Measurements from ENCODE around the gene RBP2. TPM values are rescaled to one million over a fixed set of nuclear protein-coding genes. Genes with fewer than 3 reads are reported as not detected.

Gene RBP2
- total and polyA plus RNA-seq, 2 of the 8 experiments (the other 6 are each of a cell fraction or from before 2014, with no cell fraction given), result not detected

DNA sequence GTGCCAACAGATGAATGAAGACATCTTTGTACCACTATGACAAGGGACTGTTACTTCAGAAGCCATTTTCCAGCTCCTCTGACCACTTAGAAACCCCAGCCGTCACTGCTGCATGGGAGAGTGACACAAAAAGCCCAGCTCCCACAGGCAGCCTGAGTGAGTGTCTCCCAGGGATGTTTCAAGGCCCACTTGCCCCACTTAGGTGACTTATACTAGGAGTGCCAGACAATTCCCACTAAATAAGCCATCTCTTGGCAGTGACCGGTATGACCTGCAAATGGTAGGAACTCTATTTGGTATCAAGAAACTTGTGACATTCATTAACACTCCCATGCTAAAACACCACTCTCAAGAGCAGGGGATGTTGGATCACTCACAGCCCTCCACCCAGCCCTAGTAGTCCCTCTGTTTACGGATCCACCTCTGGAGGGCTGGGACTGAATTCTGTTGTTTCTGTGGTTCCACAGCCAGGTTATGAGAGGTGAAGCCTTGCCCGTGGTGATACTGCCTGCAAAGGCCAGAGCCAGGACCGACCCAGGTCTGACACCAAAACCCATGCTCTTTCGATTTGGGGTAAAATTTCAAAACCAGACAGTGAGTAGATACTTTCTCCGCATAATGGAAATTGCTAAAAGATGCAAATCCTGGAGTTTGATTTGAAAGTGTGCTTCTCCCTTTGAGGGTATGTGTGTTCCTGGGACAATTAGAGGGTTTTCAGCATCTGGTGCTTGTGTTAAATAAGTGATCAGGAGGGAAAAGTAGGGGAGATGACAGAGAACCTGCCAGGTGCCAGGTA, 48.7 kb upstream of the RBP2 start (continued):
- TF ChIP-seq, protein P1, sequence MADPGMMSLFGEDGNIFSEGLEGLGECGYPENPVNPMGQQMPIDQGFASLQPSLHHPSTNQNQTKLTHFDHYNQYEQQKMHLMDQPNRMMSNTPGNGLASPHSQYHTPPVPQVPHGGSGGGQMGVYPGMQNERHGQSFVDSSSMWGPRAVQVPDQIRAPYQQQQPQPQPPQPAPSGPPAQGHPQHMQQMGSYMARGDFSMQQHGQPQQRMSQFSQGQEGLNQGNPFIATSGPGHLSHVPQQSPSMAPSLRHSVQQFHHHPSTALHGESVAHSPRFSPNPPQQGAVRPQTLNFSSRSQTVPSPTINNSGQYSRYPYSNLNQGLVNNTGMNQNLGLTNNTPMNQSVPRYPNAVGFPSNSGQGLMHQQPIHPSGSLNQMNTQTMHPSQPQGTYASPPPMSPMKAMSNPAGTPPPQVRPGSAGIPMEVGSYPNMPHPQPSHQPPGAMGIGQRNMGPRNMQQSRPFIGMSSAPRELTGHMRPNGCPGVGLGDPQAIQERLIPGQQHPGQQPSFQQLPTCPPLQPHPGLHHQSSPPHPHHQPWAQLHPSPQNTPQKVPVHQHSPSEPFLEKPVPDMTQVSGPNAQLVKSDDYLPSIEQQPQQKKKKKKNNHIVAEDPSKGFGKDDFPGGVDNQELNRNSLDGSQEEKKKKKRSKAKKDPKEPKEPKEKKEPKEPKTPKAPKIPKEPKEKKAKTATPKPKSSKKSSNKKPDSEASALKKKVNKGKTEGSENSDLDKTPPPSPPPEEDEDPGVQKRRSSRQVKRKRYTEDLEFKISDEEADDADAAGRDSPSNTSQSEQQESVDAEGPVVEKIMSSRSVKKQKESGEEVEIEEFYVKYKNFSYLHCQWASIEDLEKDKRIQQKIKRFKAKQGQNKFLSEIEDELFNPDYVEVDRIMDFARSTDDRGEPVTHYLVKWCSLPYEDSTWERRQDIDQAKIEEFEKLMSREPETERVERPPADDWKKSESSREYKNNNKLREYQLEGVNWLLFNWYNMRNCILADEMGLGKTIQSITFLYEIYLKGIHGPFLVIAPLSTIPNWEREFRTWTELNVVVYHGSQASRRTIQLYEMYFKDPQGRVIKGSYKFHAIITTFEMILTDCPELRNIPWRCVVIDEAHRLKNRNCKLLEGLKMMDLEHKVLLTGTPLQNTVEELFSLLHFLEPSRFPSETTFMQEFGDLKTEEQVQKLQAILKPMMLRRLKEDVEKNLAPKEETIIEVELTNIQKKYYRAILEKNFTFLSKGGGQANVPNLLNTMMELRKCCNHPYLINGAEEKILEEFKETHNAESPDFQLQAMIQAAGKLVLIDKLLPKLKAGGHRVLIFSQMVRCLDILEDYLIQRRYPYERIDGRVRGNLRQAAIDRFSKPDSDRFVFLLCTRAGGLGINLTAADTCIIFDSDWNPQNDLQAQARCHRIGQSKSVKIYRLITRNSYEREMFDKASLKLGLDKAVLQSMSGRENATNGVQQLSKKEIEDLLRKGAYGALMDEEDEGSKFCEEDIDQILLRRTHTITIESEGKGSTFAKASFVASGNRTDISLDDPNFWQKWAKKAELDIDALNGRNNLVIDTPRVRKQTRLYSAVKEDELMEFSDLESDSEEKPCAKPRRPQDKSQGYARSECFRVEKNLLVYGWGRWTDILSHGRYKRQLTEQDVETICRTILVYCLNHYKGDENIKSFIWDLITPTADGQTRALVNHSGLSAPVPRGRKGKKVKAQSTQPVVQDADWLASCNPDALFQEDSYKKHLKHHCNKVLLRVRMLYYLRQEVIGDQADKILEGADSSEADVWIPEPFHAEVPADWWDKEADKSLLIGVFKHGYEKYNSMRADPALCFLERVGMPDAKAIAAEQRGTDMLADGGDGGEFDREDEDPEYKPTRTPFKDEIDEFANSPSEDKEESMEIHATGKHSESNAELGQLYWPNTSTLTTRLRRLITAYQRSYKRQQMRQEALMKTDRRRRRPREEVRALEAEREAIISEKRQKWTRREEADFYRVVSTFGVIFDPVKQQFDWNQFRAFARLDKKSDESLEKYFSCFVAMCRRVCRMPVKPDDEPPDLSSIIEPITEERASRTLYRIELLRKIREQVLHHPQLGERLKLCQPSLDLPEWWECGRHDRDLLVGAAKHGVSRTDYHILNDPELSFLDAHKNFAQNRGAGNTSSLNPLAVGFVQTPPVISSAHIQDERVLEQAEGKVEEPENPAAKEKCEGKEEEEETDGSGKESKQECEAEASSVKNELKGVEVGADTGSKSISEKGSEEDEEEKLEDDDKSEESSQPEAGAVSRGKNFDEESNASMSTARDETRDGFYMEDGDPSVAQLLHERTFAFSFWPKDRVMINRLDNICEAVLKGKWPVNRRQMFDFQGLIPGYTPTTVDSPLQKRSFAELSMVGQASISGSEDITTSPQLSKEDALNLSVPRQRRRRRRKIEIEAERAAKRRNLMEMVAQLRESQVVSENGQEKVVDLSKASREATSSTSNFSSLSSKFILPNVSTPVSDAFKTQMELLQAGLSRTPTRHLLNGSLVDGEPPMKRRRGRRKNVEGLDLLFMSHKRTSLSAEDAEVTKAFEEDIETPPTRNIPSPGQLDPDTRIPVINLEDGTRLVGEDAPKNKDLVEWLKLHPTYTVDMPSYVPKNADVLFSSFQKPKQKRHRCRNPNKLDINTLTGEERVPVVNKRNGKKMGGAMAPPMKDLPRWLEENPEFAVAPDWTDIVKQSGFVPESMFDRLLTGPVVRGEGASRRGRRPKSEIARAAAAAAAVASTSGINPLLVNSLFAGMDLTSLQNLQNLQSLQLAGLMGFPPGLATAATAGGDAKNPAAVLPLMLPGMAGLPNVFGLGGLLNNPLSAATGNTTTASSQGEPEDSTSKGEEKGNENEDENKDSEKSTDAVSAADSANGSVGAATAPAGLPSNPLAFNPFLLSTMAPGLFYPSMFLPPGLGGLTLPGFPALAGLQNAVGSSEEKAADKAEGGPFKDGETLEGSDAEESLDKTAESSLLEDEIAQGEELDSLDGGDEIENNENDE (IDR thresholded peaks at IDR 0.05; ENCODE audit: insufficient replicate concordance, low read length), result no peak
- TF ChIP-seq NRF1 (IDR thresholded peaks at IDR 0.05; ENCODE audit: low read depth, low read length), result no peak
- TF ChIP-seq YY1 (IDR thresholded peaks at IDR 0.05; ENCODE audit: low read depth, low read length), result no peak
- TF ChIP-seq KDM5A (IDR thresholded peaks at IDR 0.05; ENCODE audit: low read length), result no peak
- TF ChIP-seq HDAC6 (IDR thresholded peaks at IDR 0.05; ENCODE audit: low read depth, low read length), result no peak
- no peak for TF ChIP-seq CBX5 (IDR thresholded peaks at IDR 0.05; ENCODE audit: low read depth, low read length)
- no peak for TF ChIP-seq BRCA1 (IDR thresholded peaks at IDR 0.05; ENCODE audit: low read depth, low read length)
